Ovary (tissue), 9 donors: ENCODE data around the gene SCN11A. TPM values are rescaled to one million over a fixed set of nuclear protein-coding genes. Genes with fewer than 3 reads are reported as not detected.

Source experiments
- DNase-seq, 5 donors: peaks; one replicate each; pipeline ENCODE4 v3.0.0-alpha.2; 2019 to 2020
- H3K27ac ChIP-seq, 2 donors: fragments of 200-600 bp; one replicate each; pipeline versions ENCODE4 v1.5.1 to v1.8.0; 2019 to 2022
- H3K27me3 ChIP-seq: fragments of 200-600 bp; one replicate; pipeline ENCODE4 v1.8.0; 2022
- H3K36me3 ChIP-seq: fragments of 200-600 bp; sonication (generic); one replicate; pipeline ENCODE4 v1.5.1; 2019
- H3K4me1 ChIP-seq: one replicate; pipeline ENCODE4 v1.8.1; 2013; ENCODE audit warnings: mild to moderate bottlenecking, moderate library complexity; ENCODE audit not compliant: insufficient read depth
- H3K4me3 ChIP-seq: fragments of 200-600 bp; sonication (generic); one replicate; pipeline ENCODE4 v1.5.1; 2017
- H3K9me3 ChIP-seq, 2 donors: fragments of 200-600 bp in 1 of 2; sonication (generic) in 1 of 2; one replicate each; pipeline versions ENCODE4 v1.5.1 to v1.8.1; 2013 to 2019; ENCODE audit warnings: mild to moderate bottlenecking in 1 of 2, moderate library complexity in 1 of 2
- CTCF ChIP-seq, 3 donors: fragments of 450-650 bp in 2 of 3; fragments of 200-600 bp in 1 of 3; IDR thresholded peaks; one replicate each; pipeline versions ENCODE4 v1.5.1 to v1.8.0; 2016 to 2022; ENCODE audit warnings: antibody characterized with exemption in 3 of 3, mild to moderate bottlenecking in 1 of 3
- EP300 ChIP-seq: sonication (generic); formaldehyde crosslinking; IDR thresholded peaks from one replicate; pipeline ENCODE4 v1.6.1; 2017; ENCODE audit warnings: antibody characterized with exemption
- POLR2A ChIP-seq: fragments of 450-650 bp; IDR thresholded peaks from one replicate; pipeline ENCODE4 v1.6.1; 2017; ENCODE audit warnings: antibody characterized with exemption, mild to moderate bottlenecking, moderate library complexity
- WGBS, 3 donors: extraction: QIAGEN DNeasy Blood & Tissue Kit in 1 of 3; methylation state at CpG; one replicate each; pipeline versions ENCODE4 v1.1.5 to v1.1.7; 2013 to 2017; 5-methylcytosine and 5-hydroxymethylcytosine counted together
- intact Hi-C, 4 donors: fragments of 100-400 bp; cut with DNase I; formaldehyde crosslinking; loops; one replicate each; pipeline versions ENCODE4 v1.11.0 to v1.15.1; 2022 to 2023
- polyA plus RNA-seq, 2 donors: library from polyadenylated mRNA; stranded (reverse); fragments of 200-250 nt in 1 of 2; fragments of 350-450 nt in 1 of 2; fragmentation: Illumina TruSeq in 1 of 2; extraction: RNeasy Lipid Tissue Mini Kit (QIAGEN cat#74804) in 1 of 2; gene quantifications; one replicate each; pipeline ENCODE4 v1.2.3, GENCODE V29; 2013 to 2014
- total RNA-seq, 7 donors: library from RNA; depleted of rRNA in 2 of 7; stranded (reverse); fragments of >200 nt in 2 of 7; fragmentation: NEBNext Ultra II Directional in 3 of 7; extraction: Animal tissue kit (Norgen Biotek cat#: 25700) in 3 of 7; gene quantifications; one replicate each; pipeline versions ENCODE4 v1.1.0 to v1.2.4, GENCODE V29; 2016 to 2023
- donor health status: DM: no; HTN: no; CAD: no; lungs with moderate emphysema.
- donor health status: DM: no; HTN: no; CAD: no.
- donor health status: Bipolar disorder and iron deficiency.
- donor health status: DM: yes; HTN: yes; CAD: no.
- donor health status: DM: no; HTN: no; CAD: no.
- donor health status: DM: yes; HTN: yes; CAD: no.

SCN11A gene
- total and polyA plus RNA-seq, 9 donors = under 0.01 to 0.34 (median 0.13) TPM

DNA sequence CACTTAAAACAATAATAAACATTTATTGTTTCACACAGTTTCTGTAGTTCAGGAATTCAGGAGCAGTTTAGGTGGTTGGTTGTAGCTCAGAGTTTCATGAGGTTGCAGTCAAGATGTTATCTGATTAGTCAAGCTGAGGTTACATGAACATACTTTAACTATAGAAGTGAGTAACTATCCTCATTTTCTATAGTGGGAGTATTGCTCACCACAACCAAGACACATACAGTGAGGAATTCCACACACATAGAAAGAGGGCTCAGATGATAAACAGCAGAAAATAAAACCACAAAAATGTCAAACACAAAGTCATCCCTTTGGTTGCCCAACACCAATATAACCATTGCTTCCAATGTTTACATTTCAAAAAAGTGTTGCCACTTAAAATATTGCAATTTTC is 13.6 kb downstream of the SCN11A start:
- Histone ChIP-seq H3K36me3 (no peaks in the 10 kb centered on the region), H3K27ac (no peak overlapping the region), H3K4me1 (no peaks in the 10 kb centered on the region), H3K27me3 (no peaks in the 10 kb centered on the region), H3K9me3 (peaks cover 0 to 2% of the 10 kb centered on the region in 2 donors), H3K4me3 (no peak overlapping the region)
- no peak for DNase-seq
- TF ChIP-seq POLR2A (no peak), EP300 (no peak), CTCF (IDR thresholded peaks at IDR 0.05) (no peak)
- intact Hi-C loops = loop anchor here in 1 of 4 donors (10.0 kb wide), 1 partner anchor 513 kb away; no protein-coding TSS in a partner anchor

DNA sequence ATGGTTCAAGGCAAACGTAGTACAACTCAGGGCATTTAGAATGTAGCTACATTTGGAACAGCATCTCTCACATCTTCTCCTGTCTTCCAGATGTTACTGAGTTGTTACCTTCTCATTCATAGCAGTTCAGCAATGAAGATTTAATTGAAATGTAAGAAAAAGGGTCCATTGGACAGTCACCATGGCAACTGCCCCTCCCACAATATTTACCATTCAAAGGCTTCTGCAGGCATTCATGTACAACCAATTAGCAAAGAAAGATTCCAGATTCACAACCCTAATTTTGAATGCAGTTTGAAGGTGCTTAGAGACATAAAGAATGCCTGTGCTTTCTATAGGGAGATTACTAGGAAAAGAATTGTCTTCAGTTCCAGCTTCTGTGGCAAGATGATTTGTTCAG is 22.2 kb downstream of the SCN11A start:
- H3K4me3 ChIP-seq = no peak overlapping the region
- H3K27me3 ChIP-seq = no peaks in the 10 kb centered on the region
- no peak for TF ChIP-seq POLR2A
- no peaks in the 10 kb centered on the region for H3K9me3 ChIP-seq
- intact Hi-C loops = no loop called here
- H3K36me3 ChIP-seq = no peaks in the 10 kb centered on the region
- H3K27ac ChIP-seq = no peak overlapping the region
- H3K4me1 ChIP-seq = peaks cover 2% of the 10 kb centered on the region
- DNase-seq = no peak
- 87 to 92% (median 90%) methylated on average over 1 of the region's 1 CpG for WGBS, 3 donors

GRCh38 chr3:39028546-39028945 is 23.2 kb downstream of the SCN11A start:
- no peaks in the 10 kb centered on the region for H3K36me3 ChIP-seq
- peaks cover 4% of the 10 kb centered on the region for H3K4me1 ChIP-seq
- no peaks in the 10 kb centered on the region for H3K9me3 ChIP-seq
- no peak for DNase-seq
- no peaks in the 10 kb centered on the region for H3K27me3 ChIP-seq
- no peak overlapping the region for H3K4me3 ChIP-seq
- no peak overlapping the region for H3K27ac ChIP-seq
- no peak for TF ChIP-seq CTCF (IDR thresholded peaks at IDR 0.05)
- no peak for TF ChIP-seq EP300
- no peak for TF ChIP-seq POLR2A
- WGBS, 3 donors = 58 to 71% (median 58%) methylated on average over 3 of the region's 3 CpGs
- intact Hi-C loops = no loop called here

- H3K27ac ChIP-seq = peak overlapping the region in 1 of 2 donors; percentile 59
- H3K9me3 ChIP-seq = no peaks in the 10 kb centered on the region
- intact Hi-C loops = no loop called here
- H3K36me3 ChIP-seq = no peaks in the 10 kb centered on the region
- H3K4me3 ChIP-seq = no peak overlapping the region
- TF ChIP-seq POLR2A (no peak), CTCF (IDR thresholded peaks at IDR 0.05) (no peak), EP300 (no peak)
- WGBS, 3 donors = 9 to 17% (median 10%) methylated on average over 6 of the region's 6 CpGs
- peaks cover 4% of the 10 kb centered on the region for H3K4me1 ChIP-seq
- H3K27me3 ChIP-seq = no peaks in the 10 kb centered on the region
- peak; percentile 27 to 56 (median 36) for DNase-seq
Observed at GRCh38 chr3:39025222-39025970, 26.3 kb downstream of the SCN11A start.

DNA sequence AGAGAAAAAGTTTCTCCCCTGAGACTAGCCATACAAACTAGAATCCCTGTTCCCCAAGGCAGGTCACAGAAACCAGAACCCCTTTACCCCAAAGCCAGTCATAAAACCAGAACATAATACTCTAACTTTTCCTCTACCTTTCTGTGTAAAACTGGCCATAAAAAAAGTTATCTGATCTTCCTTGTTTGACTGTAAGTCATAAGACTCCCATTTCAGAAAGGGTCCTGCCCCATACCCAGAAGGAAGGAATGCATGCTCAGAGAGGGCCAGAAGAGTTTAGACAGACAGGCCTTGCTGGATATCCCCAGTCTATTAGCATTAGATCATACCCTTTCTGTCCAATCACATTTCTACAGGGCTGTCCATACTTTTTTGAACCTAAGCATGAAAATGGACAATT is 27.2 kb downstream of the SCN11A start:
- intact Hi-C loops = no loop called here
- no peaks in the 10 kb centered on the region for H3K9me3 ChIP-seq
- no peaks in the 10 kb centered on the region for H3K36me3 ChIP-seq
- no peak overlapping the region for H3K27ac ChIP-seq
- DNase-seq = no peak
- H3K4me3 ChIP-seq = no peak overlapping the region
- peaks cover 4% of the 10 kb centered on the region for H3K4me1 ChIP-seq
- no peaks in the 10 kb centered on the region for H3K27me3 ChIP-seq
- no peak for TF ChIP-seq EP300
